Fibroblast of lung (primary cell): ENCODE measurements around the gene AP4E1.

Experiments
- EZH2 ChIP-seq: IDR thresholded peaks from 2 replicates; pipeline ENCODE4 v1.5.1; 2012; ENCODE audit warnings: low read length, control low read depth, mild to moderate bottlenecking; ENCODE audit errors: missing control alignments
- TF ChIP-seq, protein P1 (sequence below), 2 donors: IDR thresholded peaks in 1 of 2; conservative IDR thresholded peaks in 1 of 2; 1 replicate in 1 of 2; 2 replicates in 1 of 2; pipeline ENCODE4 v1.5.1; 2011 to 2012; ENCODE audit warnings: low read length in 2 of 2, control low read depth in 1 of 2, inconsistent platforms in 1 of 2, low read depth in 1 of 2, mild to moderate bottlenecking in 1 of 2

DNA sequence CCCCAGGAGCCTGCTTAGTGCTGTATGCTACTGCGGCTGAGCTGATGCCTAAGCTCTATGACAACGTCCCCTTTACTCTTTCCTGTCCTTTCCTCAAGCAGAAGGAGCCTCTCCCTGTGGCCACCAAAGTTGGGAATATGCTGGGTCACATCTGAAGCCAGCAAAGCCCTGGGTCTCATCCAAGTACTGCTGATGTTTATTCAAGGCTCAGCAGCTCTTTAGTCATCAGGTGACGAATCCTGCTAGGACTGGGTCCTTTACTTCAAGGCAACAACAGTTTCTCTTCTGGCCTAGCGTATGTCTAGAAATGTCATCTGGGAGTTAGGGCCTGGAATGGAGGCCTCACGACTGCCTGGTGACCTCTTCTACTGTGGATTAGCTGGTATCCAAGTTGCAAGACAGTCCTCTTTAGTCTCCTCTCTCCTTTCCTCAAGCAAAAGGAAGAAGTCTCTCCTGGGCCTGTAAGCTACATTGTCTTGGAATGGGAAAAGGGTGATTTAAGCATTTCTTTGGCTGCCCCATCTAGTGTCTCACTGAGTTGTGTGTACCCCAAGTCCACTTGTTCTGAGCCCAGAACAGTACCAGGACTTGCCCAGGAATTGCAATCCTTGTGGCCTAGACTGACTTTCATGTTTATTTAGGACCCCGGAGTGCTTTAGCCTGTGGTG, 122.3 kb downstream of the AP4E1 start:
- TF ChIP-seq, protein P1, sequence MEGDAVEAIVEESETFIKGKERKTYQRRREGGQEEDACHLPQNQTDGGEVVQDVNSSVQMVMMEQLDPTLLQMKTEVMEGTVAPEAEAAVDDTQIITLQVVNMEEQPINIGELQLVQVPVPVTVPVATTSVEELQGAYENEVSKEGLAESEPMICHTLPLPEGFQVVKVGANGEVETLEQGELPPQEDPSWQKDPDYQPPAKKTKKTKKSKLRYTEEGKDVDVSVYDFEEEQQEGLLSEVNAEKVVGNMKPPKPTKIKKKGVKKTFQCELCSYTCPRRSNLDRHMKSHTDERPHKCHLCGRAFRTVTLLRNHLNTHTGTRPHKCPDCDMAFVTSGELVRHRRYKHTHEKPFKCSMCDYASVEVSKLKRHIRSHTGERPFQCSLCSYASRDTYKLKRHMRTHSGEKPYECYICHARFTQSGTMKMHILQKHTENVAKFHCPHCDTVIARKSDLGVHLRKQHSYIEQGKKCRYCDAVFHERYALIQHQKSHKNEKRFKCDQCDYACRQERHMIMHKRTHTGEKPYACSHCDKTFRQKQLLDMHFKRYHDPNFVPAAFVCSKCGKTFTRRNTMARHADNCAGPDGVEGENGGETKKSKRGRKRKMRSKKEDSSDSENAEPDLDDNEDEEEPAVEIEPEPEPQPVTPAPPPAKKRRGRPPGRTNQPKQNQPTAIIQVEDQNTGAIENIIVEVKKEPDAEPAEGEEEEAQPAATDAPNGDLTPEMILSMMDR (conservative IDR thresholded peaks at IDR 0.05 in 1 of 2, IDR thresholded peaks at IDR 0.05 in 1 of 2; ENCODE audit: low read depth in 1 of 2, low read length in 2 of 2): no peak
- TF ChIP-seq EZH2: no peak
